ENCODE measurements around the gene EML1.
"Not testable (repeated sequence)": the region's sequence is repeated elsewhere in the genome, so short reads cannot be mapped to it uniquely, and the experiment has no call there.

The EML1 gene

DNA sequence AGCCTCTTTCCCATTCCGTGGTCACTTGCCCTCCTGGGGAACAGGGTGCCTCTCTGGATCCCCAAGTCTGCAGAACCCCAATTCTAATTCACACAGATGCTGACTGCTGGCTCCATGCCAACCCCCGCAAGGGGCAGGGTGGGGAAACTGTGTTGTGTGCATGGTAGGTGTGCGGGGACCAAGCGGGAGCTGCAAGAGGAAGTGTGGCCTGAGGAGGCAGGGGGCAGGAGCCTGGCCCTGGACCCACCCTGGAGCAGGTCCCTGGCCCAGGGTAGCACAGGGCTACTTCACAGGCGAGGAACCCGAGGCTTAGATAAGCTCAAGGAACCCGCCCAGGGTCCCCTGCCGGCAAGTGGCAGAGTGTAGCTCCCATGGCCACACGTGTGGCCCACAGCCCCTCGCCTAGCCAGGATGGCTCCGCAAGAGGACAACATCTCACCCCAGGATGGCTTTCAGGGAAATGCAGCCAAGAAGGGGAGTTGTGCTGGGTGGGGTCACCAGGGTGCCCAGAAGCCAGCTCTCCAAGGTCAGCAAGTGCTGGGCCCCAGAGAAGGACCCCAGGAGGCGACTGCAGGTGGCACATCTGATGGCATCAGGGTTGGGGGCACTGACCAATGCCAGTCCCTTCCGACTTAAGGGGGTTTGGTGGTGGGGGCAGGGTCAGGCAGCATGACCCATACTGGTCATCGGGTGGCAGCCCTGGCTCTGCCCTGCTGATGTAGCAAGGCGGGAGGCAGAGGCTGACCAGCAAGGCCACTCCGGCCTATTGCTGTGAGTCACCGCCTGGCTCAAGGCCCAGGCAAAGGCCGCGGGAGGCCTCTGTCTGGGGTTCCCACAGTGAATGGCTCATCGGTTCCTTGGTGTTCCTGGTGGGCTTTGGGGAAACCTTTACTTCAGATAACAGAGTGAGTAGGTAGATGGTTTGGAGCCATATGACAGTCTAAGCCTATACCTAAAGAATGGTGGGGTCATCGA is 37.3 kb upstream of the EML1 start:
- no peak for DNase-seq

DNA sequence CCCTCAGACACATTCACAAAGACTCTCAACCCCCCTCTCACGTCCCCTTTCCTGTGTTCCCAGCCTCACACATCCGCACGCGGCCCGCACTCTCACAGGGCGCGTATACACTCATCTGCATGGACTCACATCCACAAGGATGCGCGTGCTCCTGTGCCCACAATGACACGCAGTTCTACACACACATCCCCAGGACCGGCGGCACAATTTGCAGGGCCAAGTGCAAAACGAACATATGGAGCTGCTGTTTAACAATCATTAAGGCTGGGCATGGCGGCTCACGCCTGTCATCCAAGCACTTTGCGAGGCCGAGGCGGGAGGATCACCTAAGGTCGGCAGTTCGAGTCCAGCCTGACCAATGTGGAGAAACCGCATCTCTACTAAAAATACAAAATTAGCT is 36.4 kb upstream of the EML1 start:
- no peak for DNase-seq

DNA sequence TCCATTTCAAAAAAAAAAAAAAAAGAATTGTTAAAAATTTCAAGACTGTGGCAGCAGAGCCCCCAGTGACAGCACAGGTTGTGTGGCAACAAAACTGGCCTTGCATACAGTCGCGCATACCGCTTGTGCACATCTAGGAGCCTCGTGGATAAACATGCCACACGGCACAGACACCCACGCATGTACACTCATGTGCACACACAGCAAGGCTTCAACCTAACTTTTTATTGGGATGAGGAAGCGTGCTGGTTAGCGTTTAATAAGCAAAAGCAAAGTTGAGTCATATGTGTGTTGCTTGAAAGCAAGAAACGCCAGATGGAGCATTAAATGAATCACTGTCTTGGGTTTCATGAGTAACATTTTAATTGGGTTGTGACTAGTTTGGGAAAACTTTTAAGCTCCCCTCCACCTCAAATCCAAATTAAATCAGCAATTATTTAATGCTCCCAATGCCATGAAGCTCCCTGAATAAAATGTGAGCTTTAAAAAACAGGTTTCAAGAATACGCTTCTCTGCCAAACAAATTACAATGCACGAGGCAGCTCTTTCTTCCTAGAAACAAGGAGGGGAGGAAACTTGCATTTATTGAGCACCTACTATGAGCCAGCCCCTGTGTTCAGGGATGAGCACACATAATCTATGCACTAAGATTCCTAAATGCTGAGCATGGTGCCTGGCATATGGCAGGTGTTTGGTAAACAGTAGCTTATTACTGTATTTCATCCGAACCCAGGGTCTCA is 35.7 kb upstream of the EML1 start:
- DNase-seq: no peak

DNA sequence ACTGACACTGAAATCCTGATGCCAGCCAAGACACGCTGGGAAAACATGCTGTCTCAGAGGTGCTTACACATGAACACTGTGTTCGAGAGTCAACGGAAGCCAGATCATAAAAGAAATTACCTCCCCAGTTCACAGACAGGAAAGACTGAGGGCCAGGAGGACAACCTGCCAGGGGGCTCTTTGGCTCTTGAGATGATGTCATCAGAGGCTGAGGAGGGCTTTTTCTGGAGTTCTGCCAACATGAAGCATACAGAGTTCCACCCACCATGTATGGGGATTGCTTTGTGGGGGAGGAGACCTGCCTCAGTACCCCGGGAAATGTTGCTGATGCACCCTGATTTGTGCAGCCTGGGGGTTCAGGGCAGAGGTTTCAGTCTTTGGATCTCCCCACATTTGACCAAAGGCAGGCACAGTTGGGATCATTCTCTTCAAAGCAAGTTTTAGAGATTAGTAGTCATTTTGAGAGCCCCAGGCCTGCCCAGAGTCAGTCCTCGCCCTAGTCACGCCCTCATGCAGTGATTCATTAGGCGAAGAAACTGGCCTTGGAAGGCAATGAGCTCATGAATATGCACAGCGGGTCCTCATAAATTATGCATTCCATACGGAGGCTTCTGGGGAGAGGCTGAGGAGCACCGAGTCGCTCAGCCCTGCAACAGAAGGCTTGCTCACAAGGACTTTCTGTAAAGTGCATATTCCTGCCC is 34.9 kb upstream of the EML1 start:
- DNase-seq: no peak

DNA sequence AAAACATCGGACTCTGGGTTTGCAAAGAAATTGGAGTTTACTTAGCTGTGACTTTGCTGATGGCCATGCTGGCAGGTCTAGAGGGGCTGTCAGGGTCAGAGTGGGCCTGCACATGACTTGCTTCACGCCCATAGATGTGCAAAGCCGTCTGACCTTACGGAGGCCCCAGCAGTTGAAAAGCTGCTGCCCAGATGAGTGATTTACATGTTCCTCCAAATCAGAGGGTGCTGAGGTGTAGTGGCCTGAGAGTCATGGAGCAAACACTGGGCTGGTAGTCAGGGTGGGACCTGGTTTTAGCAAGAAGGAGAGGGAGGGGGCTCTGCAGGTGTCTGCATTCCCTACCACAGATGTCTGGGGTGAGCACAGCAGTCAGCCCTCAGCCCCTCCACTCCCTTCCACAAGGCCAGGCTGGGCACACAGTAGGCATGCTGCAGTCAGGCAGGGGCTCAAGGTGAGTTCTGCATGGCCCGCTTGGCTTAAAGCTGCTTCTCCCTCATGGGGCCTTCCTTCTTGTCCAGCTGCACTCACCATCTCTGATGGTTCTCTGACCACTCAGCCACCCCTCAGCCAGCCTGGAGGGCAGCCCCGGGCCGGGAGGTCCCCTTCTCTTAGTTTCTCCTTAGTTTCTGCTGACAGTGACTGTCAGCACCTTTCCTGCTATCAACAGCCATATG is 34.2 kb upstream of the EML1 start:
- DNase-seq: no peak

DNA sequence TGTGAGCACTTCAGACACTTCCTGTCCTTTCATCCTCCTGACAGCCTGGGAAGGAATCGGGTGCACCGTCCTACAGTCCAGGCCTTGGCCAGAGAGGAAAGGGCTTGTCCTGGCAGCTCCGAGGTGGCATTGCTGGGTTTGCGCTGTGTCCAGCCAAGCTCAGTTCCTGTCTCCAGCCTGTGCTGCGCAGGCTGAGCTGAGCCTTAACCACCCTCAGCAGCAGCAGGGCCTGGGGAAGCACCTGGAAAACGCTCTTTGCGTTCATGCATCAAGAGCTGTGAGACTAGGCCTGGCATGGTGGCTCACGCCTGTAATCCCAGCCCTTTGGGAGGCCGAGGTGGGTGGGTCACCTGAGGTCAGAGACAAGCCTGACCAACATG is 33.7 kb upstream of the EML1 start:
- DNase-seq: no peak

DNA sequence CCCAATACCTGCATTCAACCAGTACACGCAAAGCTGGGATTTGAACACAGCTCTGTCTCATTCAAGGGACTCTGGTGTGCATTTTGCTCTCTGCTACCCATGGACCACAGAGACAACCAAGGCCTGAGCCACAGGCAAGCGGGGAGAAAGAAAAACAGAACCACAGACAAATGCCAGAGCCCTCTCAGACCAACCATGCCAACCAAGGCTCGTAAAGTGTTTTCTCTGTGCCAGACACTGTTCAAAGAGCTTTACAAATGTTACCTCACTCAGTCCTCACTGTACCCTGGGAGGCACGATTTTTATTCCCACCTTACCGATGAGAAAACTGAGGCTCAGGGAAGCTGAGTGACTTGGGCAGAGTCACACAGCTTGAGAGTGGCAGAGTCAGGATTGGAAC is 32.4 kb upstream of the EML1 start:
- no peak for DNase-seq

DNA sequence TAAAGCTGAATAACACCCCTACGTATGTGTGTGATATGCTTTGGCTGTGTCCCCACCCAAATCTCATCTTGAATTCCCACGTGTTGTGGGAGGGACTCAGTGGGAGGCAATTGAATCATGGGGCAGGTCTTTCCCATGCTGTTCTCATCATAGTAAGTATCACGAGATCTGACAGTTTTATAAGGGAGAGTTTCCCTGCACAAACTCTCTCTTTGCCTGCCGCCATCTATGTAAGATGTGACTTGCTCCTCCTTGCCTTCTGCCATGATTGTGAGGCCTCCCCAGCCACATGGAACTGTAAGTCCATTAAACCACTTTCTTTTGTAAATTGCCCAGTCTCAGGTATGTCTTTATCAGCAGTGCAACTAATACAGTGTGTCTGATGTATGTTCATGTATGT is 30.3 kb upstream of the EML1 start:
- not testable (repeated sequence) for DNase-seq

DNA sequence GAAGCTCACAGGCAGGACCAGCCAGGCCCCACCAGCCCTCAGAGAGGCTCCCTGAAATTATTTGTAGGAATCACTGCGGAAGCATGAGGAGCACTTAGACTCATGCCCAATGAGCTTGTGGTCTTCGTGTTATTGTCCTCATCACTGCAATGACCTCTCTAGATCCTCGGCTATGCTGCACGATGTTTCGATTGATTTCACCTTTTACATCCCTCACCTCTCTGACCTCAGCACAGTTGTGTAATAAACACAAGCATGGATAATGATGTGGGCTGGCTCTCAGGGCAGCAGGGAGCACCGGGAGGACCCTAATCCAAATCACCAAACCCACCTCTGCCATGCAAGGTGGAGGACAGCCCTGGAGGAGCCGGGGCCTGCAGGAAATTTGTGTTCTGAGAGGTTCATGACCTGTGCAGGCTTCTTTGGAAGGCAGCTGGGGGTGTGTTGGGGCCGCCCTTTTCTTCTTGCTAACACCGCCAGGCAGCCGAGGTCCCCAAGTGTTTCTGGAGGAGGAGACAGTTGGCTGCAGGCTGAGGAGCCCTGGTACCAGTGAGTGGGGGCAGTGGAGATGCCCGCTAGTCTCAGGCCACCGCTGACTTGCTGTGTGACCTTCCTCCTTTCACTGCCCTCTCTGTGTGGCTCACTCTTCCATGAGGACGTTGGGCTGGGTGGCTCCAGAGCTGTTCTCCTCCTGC is 29.5 kb upstream of the EML1 start:
- DNase-seq: no peak

DNA sequence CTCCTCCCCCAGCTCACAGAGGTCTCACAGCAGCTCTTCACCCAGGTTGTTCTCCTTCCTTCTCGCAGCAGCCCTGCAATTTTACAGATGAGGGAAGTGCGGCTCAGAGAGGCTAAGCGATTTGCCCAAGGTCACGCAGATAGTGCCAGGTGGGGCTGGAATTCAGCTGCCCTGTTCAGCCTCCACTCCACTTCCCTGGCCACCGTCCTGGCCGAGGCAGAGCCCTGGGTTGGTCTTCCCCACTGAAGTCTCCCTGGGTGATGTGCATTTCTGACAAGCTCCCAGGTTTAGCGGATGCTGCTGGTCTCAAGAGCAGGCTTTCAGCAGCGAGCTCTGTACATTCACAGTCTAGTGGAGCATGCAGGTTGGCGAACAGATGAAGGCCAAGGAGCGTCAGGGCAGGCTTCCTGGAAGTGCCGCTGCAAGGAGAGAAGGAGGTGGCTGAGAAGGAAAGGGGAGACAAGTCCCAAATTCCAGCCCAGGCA is 28.9 kb upstream of the EML1 start:
- DNase-seq: no peak

DNA sequence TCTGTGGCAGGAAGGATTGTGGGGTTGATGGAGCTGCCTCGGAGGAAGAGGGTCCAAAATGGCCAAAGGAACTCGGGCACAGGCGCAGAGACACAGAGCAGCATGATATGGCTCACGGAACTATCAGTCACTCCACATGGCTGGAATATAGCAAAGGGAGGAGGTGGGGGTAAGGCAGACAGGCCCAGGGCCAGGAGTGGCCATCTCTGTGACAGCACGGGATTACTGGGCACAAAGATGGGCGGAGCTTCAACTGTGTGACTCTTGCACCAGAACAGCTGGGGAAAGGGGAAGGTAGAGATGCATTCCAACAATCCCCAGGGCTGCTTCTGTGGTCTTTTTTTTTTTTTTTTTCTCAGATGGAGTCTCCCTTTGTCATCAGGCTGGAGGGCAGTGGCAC is 24.8 kb upstream of the EML1 start:
- no peak for DNase-seq

DNA sequence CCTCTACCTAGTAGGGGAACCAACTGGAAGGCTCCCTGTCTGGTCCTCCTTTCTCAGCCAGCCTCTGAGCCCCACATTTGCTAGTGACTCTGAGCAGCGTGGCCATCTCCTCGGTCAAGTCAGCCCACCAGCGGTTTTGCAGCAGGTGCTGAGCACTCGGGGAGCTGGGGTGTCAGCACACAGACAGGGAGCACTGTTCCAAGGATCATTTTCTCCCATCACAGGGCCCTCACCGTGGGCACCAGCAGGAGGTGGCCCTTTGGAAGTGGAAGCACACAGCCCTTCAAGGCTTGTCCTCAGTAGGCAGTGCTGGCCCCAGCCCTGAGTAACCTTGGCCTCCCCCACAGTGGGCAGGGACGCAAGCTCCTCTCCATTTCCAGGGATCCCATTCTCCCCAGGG is 24.1 kb upstream of the EML1 start:
- no peak for DNase-seq

DNA sequence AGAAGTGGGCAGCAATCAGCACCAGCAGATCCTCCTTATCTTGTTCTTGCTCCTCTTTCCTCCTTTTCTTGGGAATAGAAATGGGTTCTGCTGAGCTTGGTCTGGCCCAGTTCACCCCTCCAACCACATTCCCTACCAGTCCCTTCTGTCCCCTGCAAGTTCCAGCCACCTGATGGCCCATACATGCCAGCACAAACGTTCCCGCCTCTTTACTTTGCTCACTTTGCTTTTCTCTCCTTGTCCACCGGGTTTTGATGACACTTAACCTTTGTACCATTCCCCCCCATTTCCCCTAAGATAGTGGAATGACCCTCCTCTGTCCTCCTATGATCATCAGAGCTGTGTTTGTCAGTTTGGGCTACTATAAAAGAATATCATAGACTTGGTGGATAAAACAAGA is 23.4 kb upstream of the EML1 start:
- no peak for DNase-seq

DNA sequence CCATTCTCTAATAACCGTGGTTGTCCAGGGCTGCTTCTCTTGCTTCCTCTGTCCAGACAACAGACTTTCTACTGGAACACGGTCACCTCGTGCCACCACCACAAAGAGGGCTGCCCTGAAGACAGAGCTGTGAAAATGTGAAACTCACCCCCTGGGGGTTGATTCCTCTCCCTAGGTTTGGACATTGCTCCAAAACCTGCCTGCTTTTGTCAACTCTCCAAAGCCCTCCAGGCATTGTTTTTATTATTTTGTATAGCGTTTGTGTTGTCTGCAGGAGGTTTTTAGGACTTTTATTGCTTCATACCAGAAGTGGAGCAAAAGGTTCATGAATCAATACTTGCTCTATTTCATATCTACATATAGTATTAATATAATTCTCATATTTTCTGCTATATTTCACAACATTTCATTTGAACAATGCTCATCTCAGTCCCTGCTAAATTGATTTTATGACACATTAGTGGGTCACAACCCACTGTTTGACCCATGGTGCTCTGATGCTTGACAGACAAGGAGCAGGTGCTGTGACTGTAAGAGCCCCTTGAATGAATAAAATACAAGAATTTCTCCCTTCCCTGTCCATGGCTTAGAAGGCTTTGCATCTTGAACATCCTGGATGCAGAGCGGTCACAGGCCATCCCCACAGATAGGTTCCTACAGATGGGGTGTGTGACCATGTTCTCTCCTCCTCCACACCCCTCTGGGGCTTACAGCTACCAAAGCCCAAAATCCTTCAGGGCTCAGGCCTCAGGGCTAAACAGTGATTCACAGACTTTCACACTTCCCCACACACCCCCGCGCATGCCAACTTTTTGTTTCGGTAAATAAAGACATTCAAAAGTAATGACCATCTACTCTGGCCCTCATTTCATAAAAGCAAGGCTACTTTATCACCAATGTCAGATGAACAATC is 20.6 kb upstream of the EML1 start:
- no peak for DNase-seq

DNA sequence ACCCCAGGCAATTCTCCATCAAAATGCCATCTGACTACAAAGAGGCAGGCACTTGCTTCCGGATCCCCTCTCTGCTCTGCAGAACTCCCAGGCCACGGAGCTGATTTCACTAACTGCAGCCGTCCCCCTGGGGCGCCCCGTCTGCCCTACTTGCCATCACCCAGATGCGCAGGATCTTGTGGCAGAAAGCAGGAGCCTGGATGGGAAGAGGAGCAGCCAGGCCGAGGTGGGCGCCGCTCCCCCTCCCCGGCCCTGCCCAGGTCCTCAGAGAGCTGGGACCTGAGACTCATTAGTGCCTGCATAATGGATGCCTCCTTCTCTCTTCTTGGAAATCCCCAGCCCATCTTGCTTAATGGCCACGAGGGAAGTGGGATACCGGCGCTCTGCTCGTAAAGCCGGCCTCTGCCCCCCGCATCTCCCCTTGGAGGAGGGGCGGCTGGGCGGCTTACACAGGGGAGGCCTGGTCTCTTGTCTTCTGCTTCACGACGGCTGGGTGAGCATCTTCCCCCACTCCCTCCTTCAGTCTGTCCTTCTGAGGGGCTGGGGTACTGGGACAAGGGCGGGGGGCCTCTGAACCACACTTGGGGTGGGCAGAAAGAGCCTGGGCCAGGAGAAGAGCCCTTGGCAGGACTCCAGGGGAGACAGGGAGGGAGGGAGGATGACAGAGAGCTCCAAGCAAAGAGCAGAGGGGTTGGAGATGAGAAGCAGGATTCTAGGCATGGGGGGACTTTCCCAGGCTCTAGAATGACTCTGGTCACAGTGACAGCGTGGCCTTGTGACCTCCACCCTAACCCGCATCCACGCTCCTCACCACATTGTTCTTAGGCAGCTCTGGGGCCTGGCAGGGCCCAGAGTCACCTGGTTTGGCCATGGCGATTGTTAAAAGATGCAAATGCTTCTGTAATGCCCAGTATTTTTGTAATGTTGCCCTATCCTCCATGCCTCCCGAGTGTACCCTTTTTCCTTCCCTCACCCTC is 19.4 kb upstream of the EML1 start:
- DNase-seq: no peak

DNA sequence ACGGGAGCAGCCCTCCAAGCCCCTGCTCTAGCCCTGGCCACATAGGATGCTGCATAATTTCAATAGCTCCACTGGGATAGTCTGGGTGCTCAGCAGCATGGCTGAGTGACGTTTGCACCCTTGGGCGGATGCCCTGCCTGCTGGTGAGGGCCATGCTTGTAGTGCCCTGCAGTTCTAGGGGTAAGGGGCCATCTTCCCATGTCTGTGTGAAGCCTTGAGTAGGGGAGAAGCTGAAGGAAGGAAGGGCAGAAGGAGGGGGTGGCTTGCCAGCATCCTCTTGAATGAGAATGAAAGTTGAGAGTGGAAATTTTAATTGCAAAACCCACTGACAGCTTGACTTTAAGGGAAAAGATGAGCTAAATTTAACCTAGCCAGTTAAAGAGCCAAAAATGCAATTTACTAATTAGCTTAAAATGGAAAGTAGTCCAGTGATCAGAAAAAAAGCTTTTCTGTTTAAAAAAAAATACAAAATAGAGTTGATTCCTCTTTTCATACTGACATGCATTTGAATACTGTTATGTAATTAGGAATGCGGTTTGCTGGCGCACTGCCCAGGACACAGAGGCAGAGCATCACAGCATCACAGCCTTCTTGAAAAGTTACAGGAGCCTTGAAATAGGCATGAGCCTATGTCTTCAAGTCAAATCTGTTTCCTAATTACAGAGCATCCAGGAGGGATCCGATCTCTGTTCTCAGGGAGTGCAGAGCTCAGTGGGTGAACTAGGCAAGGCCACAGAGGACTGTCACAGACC is 18.5 kb upstream of the EML1 start:
- no peak for DNase-seq

DNA sequence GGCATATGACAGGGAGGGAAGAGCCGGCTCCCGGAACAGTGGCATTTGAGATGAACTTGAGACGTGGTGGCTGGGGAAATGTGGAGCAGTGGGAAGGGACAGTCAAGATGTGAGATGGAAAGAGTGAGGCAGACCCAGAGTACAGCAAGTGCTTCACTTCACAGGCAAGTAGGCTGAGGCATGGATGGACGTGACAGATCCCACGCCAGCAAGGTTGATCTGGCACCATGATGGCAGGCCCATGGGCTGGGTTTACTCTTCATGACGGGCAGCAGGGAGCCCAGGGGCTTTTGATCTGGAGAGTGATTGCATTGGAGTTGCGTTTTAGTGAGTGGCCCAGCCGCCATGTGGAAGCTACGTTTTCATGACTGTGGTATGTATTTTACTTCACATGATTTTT is 17.9 kb upstream of the EML1 start:
- DNase-seq: no peak

DNA sequence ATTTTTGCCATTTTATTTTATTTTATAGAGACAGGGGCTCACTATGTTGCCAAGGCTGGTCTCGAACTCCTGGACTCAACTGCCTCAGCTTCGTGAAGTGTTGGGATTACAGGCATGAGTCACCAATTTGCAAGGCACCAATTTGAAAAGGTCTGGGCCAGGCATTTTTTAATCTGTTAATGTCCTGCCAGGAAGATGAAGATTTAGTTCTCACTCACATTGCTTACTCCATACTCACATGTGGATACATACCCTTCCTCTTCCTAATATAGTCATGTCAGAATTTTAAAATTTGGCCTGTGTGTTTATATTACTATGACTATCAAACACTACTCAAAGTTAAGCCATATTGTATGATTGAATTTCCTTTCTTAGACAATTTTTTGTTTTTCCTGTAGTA is 15.3 kb upstream of the EML1 start:
- no peak for DNase-seq

DNA sequence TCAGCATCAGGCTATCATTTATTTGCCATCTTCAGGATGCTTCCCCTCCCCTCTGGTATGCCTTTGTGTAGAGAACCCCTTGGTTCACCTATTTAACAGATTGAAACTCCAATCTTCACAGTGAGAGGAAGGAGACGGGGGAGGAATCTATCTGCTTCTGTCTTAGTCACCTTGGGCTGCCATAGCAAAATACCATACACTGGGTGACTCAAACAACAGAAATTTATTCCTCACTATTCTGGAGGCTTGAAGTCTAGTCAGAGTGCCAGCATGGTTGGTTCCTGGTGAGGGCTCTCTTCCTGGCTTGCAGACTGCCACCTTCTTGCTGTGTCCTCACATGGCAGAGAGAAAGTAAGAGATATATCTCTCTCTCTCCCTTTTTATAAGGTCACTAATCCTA is 13.5 kb upstream of the EML1 start:
- DNase-seq: no peak

Data from DMS79 (cell line).